Measurements from ENCODE around the gene GATA6. TPM values are rescaled to one million over a fixed set of nuclear protein-coding genes. Genes with fewer than 3 reads are reported as not detected.

Gene GATA6
- 66.5 and 73.8 TPM in 2 replicates for total RNA-seq (2014; rRNA removed; shearing (Covaris generic))

GRCh38 chr18:22169011-22169888 lies at the start of gene GATA6:
Gene GATA6, plus strand, starts transcription at chr18:22169589. Its CDS starts 1,556 bp downstream, at chr18:22171145.
- DNase-seq (ENCODE audit: low spot score), result peak; percentile 91

DNA sequence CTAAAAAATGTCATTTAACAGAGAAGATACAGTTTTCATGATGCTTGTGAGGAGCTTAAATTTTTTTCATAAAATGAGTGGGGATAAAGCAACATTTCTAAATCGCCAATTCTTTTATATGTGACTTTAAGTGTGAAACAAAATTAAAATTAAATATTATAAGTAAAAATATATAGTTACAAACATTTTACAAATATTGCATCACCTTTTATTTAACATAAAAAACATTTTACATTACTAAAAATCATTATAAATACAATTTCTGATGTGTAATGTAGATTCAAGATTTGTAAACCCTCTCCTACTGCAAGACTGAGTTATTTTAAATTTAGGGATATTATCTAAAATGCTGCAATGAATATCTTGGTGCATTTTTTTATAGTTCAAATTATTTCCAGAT lies 44.4 kb upstream of the GATA6 start:
- DNase-seq (ENCODE audit: low spot score), result no peak

DNA sequence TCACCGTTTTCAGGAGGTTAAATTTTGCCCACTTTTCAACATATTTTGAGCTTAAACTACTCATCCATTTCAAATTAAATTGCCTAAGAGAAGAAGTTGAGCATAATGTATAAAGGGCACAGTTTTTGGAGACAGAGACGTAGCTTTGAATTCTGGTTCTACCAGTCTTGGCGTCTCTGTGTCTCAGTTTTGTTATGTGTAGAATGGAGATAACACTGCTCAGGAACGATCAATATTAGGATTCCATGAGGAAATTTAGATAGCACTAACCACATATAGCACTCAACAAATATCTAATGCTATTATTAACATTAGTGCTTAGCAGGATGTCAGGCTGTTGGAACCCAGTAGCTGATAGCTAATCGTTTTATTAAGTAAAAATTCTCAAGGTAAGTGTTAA lies 40.4 kb upstream of the GATA6 start:
- no peak for DNase-seq (ENCODE audit: low spot score)

GRCh38 chr18:22129778-22130177 lies 39.6 kb upstream of the GATA6 start:
- no peak for DNase-seq (ENCODE audit: low spot score)

DNA sequence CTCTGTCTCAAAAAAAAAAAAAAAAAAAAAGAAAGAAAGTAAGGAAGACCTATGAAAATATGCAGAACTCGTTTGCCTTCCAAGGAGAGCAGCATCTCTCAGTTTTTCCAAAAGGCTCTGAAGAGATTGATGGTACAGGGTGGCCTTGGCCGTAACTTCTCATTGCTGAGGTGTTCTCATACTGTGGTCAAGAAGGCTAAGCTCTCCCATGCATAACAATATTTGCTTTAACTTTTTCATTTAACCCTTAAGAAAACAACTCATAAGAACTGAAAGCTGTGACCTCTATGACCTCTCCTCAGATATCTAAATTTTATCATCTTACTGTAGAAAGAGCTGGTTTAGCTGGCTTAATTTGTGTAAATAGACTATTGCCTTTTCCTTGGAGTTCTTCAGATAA lies 37.1 kb upstream of the GATA6 start:
- DNase-seq (ENCODE audit: low spot score), result no peak

- no peak for DNase-seq (ENCODE audit: low spot score)
These were observed 36.6 kb upstream of the GATA6 start for GRCh38 chr18:22132763-22133162.

- DNase-seq (ENCODE audit: low spot score), result peak; percentile 25
These were observed 33.0 kb upstream of the GATA6 start for GRCh38 chr18:22136395-22136794.

DNA sequence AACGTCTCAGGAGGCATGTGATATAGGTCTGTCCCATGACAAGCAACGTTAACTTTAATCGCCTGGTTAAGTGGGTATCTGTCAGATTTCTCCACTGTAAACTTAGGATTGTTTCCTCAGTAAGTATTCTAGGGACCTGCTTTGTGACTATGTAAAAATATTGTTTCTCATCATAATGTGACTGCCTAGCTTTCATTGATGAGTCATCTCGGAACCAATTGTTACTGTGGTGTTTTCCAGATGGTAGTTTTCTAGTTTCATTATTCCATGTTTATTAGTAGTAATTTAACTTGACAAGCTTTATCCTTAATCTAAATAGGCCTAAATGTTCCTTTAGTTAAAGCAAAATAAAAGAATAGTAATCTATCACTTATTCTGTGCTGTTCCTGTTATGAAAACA lies 28.2 kb upstream of the GATA6 start:
- no peak for DNase-seq (ENCODE audit: low spot score)

DNA sequence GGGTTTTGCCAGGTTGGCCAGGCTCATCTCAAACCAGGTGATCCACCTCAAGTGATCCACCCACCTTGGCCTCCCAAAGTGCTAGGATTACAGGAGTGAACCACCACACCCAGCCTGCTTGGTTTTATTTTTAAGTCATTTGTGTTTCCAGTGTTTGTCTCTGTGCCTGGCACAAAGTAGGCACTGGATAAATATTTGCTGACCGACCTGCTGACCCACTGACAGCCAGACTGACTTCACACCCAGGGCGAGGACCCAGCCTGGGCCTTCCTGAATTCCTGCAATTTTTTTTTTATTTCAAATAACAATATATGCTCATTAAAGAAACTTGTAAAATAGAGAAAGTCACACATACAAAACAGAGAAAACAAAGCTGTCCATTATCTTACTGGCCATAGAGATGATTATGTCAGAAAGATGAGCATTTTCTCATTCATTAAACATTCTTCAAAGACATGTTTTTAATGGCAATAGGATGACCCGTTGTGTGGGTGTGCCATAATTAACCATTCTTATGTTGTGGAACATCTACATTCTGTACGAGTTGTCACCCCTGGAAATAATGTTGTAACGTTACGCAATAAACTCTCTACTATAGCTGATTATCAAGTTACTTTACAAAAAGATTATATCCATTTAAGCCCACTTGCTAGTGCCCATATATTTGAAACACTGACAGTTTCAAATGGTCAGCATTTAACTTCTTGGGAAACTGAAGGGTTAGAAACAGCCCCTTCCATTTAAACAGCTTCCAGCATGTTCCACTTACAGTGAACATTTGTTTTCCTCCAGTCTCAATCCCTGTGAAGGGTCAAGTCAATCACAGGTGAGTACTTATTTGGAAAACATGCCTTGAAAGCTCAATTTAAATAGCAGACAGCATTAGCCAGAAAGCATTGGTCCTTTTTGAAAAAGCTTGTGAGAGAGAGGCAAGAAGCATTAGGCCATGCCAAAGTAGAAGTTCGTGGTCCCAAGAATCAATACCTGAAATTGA lies 25.7 kb upstream of the GATA6 start:
- DNase-seq (ENCODE audit: low spot score), result no peak

GRCh38 chr18:22145160-22145559 lies 24.2 kb upstream of the GATA6 start:
- no peak for DNase-seq (ENCODE audit: low spot score)

DNA sequence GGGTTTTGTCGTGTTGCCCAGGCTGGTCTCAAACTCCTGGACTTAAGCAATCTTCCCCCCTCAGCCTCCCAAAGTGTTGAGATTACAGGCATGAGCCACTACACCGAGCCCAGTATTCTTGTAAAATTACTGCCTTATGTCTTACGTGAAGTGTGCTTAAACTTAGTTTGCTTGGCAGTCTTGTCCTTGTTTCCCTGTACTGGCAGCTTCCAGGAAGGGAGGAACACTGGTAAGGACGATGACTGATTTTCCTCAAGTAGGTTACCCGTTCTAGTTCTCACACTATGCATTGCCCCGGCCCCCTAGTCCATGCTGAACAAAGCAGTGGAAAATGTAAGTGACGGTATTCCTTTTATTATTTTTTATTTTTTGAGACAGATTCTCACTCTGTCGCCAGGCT lies 19.7 kb upstream of the GATA6 start:
- DNase-seq (ENCODE audit: low spot score), result no peak

GRCh38 chr18:22152093-22152492 lies 17.3 kb upstream of the GATA6 start:
- no peak for DNase-seq (ENCODE audit: low spot score)

DNA sequence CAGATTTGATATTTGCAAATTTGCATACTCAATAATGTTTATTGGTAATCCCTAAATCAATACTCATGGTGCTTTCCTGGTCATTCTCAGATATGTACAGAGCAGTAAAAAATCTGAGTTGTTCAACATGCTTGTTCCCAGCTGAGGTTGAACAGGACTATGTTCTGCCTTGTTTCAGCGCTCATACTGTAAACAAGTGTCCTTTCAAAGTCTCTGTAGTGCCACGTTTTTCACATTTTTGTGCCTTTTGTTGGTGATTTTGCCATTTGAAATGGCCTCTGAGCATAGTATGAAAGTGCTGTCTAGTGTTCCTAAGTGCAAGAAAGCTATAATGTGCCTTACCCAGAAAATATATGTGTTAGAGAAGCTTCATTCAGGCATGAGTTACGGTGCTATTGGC lies 16.0 kb upstream of the GATA6 start:
- no peak for DNase-seq (ENCODE audit: low spot score)

GRCh38 chr18:22155584-22155983 lies 13.8 kb upstream of the GATA6 start:
- no peak for DNase-seq (ENCODE audit: low spot score)

DNA sequence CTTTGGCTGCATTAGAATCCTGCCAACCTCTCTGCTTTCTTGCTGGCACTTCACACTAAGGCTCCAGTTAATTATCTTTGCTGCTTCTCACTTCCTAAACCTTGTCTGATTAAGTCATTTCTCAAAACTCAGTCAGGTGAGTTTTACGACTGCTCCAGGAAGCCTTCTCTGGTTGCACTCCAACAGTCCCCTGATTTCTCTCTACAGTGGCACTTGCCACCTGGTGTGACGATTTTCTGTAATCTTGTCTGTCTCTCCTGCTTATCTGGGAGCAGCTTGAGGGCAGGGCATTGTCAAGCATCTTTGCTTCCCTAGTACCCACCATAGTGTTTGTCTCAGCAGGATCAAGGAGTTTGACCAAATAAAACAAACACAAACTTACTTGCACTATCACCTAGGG lies 10.4 kb upstream of the GATA6 start:
- no peak for DNase-seq (ENCODE audit: low spot score)

DNA sequence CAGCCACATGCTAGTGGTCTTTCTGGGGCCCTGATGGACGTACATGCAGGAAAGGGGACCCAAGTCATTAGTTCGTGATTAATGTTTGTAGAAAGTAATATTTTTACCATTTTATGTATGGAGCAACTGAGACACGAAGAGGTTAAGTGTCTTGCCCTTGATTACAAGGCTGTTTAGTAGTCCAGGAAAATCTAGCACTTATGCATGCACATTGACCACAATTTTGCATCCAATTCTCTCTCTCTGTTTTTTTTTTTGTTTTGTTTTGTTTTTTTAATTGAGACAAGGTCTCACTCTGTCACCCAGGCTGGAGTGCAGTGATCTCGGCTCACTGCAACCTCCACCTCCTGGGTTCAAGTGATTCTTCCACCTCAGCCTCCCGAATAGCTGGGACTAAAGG lies 8.3 kb upstream of the GATA6 start:
- DNase-seq (ENCODE audit: low spot score), result no peak

GRCh38 chr18:22163416-22164161 lies 5.8 kb upstream of the GATA6 start:
- DNase-seq (ENCODE audit: low spot score), result no peak

- DNase-seq (ENCODE audit: low spot score), result no peak
These were observed 4.9 kb upstream of the GATA6 start for GRCh38 chr18:22164337-22165048.

GRCh38 chr18:22165049-22165602 lies 4.3 kb upstream of the GATA6 start:
- DNase-seq (ENCODE audit: low spot score), result no peak

GRCh38 chr18:22165603-22166068 lies 3.8 kb upstream of the GATA6 start:
- no peak for DNase-seq (ENCODE audit: low spot score)
